Measurements from ENCODE around the gene GFRAL.

The GFRAL gene

GRCh38 chr6:55433446-55434130, 106.3 kb downstream of the GFRAL start:
- no peak for DNase-seq

GRCh38 chr6:55437141-55437540, 109.9 kb downstream of the GFRAL start:
- DNase-seq: no peak

GRCh38 chr6:55438203-55438602, 110.9 kb downstream of the GFRAL start:
- no peak for DNase-seq

- no peak for DNase-seq
Measured at GRCh38 chr6:55443238-55444134, 116.2 kb downstream of the GFRAL start.

GRCh38 chr6:55445648-55446204, 118.5 kb downstream of the GFRAL start:
- DNase-seq: peak; percentile 7

GRCh38 chr6:55447891-55448290, 120.6 kb downstream of the GFRAL start:
- DNase-seq: no peak

GRCh38 chr6:55448451-55448850, 121.2 kb downstream of the GFRAL start:
- no peak for DNase-seq

GRCh38 chr6:55449225-55449624, 122.0 kb downstream of the GFRAL start:
- no peak for DNase-seq

GRCh38 chr6:55450005-55450404, 122.7 kb downstream of the GFRAL start:
- no peak for DNase-seq

All from NCI-H774 (cell line).